ENCODE measurements around the gene KCNC4.

Gene KCNC4

GRCh38 chr1:110258734-110259133 is 48.6 kb downstream of the KCNC4 start:
- no peak for DNase-seq

DNA sequence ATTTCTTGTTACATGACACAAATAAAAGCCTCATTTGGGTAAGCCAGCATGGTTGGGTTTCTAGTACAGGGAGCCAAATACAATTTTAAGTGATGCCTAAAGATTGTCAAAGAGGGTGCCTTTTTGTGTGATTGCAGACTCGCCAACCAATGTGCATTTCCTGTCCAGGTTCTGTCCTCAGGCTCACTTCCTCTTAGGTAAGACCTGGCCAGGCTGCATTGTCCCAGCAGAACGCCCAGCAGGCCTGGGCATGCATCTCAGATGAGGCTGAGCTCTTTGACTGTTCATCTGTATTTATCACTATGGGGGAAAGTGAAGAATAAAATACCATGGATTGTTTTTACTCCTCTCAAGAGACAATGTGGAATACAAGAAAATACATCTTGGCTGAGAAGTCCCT is 49.7 kb downstream of the KCNC4 start:
- no peak for DNase-seq
